ENCODE data around the gene CCT8.

GRCh38 chr21:29074007-29074376 is 544 bp upstream of the CCT8 start:
- TF ChIP-seq, protein P1, sequence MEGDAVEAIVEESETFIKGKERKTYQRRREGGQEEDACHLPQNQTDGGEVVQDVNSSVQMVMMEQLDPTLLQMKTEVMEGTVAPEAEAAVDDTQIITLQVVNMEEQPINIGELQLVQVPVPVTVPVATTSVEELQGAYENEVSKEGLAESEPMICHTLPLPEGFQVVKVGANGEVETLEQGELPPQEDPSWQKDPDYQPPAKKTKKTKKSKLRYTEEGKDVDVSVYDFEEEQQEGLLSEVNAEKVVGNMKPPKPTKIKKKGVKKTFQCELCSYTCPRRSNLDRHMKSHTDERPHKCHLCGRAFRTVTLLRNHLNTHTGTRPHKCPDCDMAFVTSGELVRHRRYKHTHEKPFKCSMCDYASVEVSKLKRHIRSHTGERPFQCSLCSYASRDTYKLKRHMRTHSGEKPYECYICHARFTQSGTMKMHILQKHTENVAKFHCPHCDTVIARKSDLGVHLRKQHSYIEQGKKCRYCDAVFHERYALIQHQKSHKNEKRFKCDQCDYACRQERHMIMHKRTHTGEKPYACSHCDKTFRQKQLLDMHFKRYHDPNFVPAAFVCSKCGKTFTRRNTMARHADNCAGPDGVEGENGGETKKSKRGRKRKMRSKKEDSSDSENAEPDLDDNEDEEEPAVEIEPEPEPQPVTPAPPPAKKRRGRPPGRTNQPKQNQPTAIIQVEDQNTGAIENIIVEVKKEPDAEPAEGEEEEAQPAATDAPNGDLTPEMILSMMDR (IDR thresholded peaks at IDR 0.05; ENCODE audit: low read depth, low read length, missing input control) = no peak
- TF ChIP-seq SP1 (IDR thresholded peaks at IDR 0.05) (no peak), ATF3 (IDR thresholded peaks at IDR 0.05) (no peak), JUND (IDR thresholded peaks at IDR 0.05) (no peak), YY1 (IDR thresholded peaks at IDR 0.05) (peak; percentile 83), EGR1 (IDR thresholded peaks at IDR 0.05; ENCODE audit: low read depth in 2 of 2) (no peak), RXRA (IDR thresholded peaks at IDR 0.05) (no peak), MAX (IDR thresholded peaks at IDR 0.05) (no peak), GABPA (IDR thresholded peaks at IDR 0.05 in 1 of 2, conservative IDR thresholded peaks at IDR 0.05 in 1 of 2) (no peak), TAF1 (conservative IDR thresholded peaks at IDR 0.05) (peak; percentile 3), RAD21 (IDR thresholded peaks at IDR 0.05) (no peak)
- TF ChIP-seq, protein P2, sequence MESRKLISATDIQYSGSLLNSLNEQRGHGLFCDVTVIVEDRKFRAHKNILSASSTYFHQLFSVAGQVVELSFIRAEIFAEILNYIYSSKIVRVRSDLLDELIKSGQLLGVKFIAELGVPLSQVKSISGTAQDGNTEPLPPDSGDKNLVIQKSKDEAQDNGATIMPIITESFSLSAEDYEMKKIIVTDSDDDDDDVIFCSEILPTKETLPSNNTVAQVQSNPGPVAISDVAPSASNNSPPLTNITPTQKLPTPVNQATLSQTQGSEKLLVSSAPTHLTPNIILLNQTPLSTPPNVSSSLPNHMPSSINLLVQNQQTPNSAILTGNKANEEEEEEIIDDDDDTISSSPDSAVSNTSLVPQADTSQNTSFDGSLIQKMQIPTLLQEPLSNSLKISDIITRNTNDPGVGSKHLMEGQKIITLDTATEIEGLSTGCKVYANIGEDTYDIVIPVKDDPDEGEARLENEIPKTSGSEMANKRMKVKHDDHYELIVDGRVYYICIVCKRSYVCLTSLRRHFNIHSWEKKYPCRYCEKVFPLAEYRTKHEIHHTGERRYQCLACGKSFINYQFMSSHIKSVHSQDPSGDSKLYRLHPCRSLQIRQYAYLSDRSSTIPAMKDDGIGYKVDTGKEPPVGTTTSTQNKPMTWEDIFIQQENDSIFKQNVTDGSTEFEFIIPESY (IDR thresholded peaks at IDR 0.05) = no peak
- TF ChIP-seq, protein P3, sequence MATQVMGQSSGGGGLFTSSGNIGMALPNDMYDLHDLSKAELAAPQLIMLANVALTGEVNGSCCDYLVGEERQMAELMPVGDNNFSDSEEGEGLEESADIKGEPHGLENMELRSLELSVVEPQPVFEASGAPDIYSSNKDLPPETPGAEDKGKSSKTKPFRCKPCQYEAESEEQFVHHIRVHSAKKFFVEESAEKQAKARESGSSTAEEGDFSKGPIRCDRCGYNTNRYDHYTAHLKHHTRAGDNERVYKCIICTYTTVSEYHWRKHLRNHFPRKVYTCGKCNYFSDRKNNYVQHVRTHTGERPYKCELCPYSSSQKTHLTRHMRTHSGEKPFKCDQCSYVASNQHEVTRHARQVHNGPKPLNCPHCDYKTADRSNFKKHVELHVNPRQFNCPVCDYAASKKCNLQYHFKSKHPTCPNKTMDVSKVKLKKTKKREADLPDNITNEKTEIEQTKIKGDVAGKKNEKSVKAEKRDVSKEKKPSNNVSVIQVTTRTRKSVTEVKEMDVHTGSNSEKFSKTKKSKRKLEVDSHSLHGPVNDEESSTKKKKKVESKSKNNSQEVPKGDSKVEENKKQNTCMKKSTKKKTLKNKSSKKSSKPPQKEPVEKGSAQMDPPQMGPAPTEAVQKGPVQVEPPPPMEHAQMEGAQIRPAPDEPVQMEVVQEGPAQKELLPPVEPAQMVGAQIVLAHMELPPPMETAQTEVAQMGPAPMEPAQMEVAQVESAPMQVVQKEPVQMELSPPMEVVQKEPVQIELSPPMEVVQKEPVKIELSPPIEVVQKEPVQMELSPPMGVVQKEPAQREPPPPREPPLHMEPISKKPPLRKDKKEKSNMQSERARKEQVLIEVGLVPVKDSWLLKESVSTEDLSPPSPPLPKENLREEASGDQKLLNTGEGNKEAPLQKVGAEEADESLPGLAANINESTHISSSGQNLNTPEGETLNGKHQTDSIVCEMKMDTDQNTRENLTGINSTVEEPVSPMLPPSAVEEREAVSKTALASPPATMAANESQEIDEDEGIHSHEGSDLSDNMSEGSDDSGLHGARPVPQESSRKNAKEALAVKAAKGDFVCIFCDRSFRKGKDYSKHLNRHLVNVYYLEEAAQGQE (IDR thresholded peaks at IDR 0.05) = no peak

All from liver (tissue), 3 donors.